HEK293T (cell line): ENCODE data around the gene NOL9.

Experiments
- BHLHE40 ChIP-seq: fragments of 450-650 bp; IDR thresholded peaks from 2 replicates; pipeline ENCODE4 v1.6.1; 2016; ENCODE audit warnings: mild to moderate bottlenecking, moderate library complexity, borderline replicate concordance
- FOXM1 ChIP-seq: fragments of 450-650 bp; IDR thresholded peaks from 2 replicates; pipeline ENCODE4 v1.6.1; 2017; ENCODE audit warnings: mild to moderate bottlenecking, borderline replicate concordance
- PKNOX1 ChIP-seq: fragments of 450-650 bp; IDR thresholded peaks from 2 replicates; pipeline ENCODE4 v1.6.1; 2016
- SUZ12 ChIP-seq: fragments of 450-650 bp; IDR thresholded peaks from 2 replicates; pipeline ENCODE4 v1.6.1; 2016; ENCODE audit warnings: mild to moderate bottlenecking
- ZNF384 ChIP-seq: fragments of 450-650 bp; IDR thresholded peaks from 2 replicates; pipeline ENCODE4 v1.6.1; 2016

GRCh38 chr1:6547301-6547700 lies 7.0 kb downstream of the NOL9 start:
- TF ChIP-seq SUZ12 (no peak), FOXM1 (no peak), PKNOX1 (no peak), ZNF384 (no peak), BHLHE40 (no peak)
